T-cell (primary cell): Measurements from ENCODE around the gene PADI2. TPM values are rescaled to one million over a fixed set of nuclear protein-coding genes. Genes with fewer than 3 reads are reported as not detected.

Source experiments
- ATAC-seq, 4 experiments: fragments of 200-7000 bp in 3 of 4; fragments of 150-1000 bp in 1 of 4; cut with Tn5 transposase; replicated peaks in 1 of 4; 1 replicate in 3 of 4; 2 replicates in 1 of 4; pipeline ENCODE4 v1.10.0; 2021; ENCODE audit warnings: moderate library complexity in 3 of 4, mild to moderate bottlenecking in 2 of 4, moderate number of reproducible peaks in 1 of 4
- CTCF ChIA-PET, 2 donors: fragments of 300-600 bp; sonication (Branson Sonifier 250); formaldehyde crosslinking; loops; one replicate each; lab custom pipeline; 2022; ENCODE audit warnings: antibody characterized with exemption in 2 of 2; lab: Charles Lee
- POLR2A ChIA-PET, 2 donors: fragments of 300-600 bp; sonication (Branson Sonifier 250); formaldehyde crosslinking; loops; one replicate each; lab custom pipeline; 2022; ENCODE audit warnings: antibody characterized with exemption in 2 of 2; lab: Charles Lee
- DNase-seq, 35 experiments: peaks; one replicate each; pipeline versions ENCODE4 v3.0.0 to v3.0.0-alpha.2; 2013 to 2023
- H3K27ac ChIP-seq: one replicate; pipeline ENCODE4 v1.5.1; 2013; ENCODE audit warnings: low read length
- H3K27me3 ChIP-seq, 2 experiments: replicated peaks in 1 of 2; 1 replicate in 1 of 2; 2 replicates in 1 of 2; pipeline versions ENCODE4 v1.6.1 to v1.7.0; 2013; ENCODE audit warnings: low read length in 1 of 2, mixed read lengths in 1 of 2; ENCODE audit not compliant: control insufficient read depth in 2 of 2, insufficient read depth in 2 of 2; ENCODE audit errors: extremely low read depth in 1 of 2
- H3K36me3 ChIP-seq, 2 donors: 1 replicate in 1 of 2; 2 replicates in 1 of 2; pipeline versions ENCODE4 v1.6.1 to v1.7.0; 2013; ENCODE audit warnings: low read length in 1 of 2; ENCODE audit not compliant: control insufficient read depth in 2 of 2, insufficient read depth in 1 of 2; ENCODE audit errors: extremely low read depth in 1 of 2
- H3K4me1 ChIP-seq, 2 experiments: 1 replicate in 1 of 2; 2 replicates in 1 of 2; pipeline versions ENCODE4 v1.6.1 to v1.7.0; 2013; ENCODE audit warnings: low read length in 2 of 2, mixed read lengths in 1 of 2; ENCODE audit not compliant: insufficient read depth in 2 of 2, control insufficient read depth in 1 of 2; ENCODE audit errors: extremely low read depth in 1 of 2
- H3K4me3 ChIP-seq, 2 donors: 1 replicate in 1 of 2; 2 replicates in 1 of 2; pipeline versions ENCODE4 v1.5.1 to v1.7.0; 2013; ENCODE audit warnings: mild to moderate bottlenecking in 2 of 2, low read length in 1 of 2, moderate library complexity in 1 of 2; ENCODE audit not compliant: control insufficient read depth in 1 of 2; ENCODE audit errors: extremely low read depth in 1 of 2
- H3K9me3 ChIP-seq: 2 replicates; pipeline ENCODE4 v1.7.0; 2013
- H3K27ac Mint-ChIP-seq, 2 donors: one replicate each; pipeline ENCODE4 v1.8.0; 2020 to 2021; ENCODE audit warnings: mild to moderate bottlenecking in 2 of 2, mixed read lengths in 2 of 2
- H3K27me3 Mint-ChIP-seq, 2 donors: one replicate each; pipeline ENCODE4 v1.8.0; 2021 to 2022; ENCODE audit warnings: mixed read lengths in 2 of 2
- H3K36me3 Mint-ChIP-seq: one replicate; pipeline ENCODE4 v1.8.0; 2021; ENCODE audit warnings: mixed read lengths
- H3K4me1 Mint-ChIP-seq, 3 donors: one replicate each; pipeline ENCODE4 v1.8.0; 2020 to 2022; ENCODE audit warnings: mixed read lengths in 3 of 3, mild to moderate bottlenecking in 1 of 3
- H3K4me3 Mint-ChIP-seq, 3 donors: one replicate each; pipeline ENCODE4 v1.8.0; 2020 to 2022; ENCODE audit warnings: mild to moderate bottlenecking in 3 of 3, mixed read lengths in 3 of 3, moderate library complexity in 3 of 3
- H3K9me3 Mint-ChIP-seq, 3 donors: one replicate each; pipeline ENCODE4 v1.8.0; 2020 to 2022; ENCODE audit warnings: mixed read lengths in 3 of 3
- WGBS: methylation state at CpG from one replicate; pipeline ENCODE4 v1.1.5; 2013; ENCODE audit warnings: missing lambda C conversion rate; ENCODE audit not compliant: insufficient coverage; 5-methylcytosine and 5-hydroxymethylcytosine counted together
- total RNA-seq, 35 experiments: library from RNA in 6 of 35; stranded (reverse) in 6 of 35; fragments of 120-200 nt in 1 of 35; gene quantifications; one replicate each; pipeline versions ENCODE4 v1.2.1 to v1.2.4 and lab custom pipeline; 2013 to 2026

Gene PADI2
- total RNA-seq, 5 donors from 2014 or later (not counting 1 experiment from before 2014, with no cell fraction given), result 0.23 to 0.35 (median 0.30) TPM; not detected in 2

DNA sequence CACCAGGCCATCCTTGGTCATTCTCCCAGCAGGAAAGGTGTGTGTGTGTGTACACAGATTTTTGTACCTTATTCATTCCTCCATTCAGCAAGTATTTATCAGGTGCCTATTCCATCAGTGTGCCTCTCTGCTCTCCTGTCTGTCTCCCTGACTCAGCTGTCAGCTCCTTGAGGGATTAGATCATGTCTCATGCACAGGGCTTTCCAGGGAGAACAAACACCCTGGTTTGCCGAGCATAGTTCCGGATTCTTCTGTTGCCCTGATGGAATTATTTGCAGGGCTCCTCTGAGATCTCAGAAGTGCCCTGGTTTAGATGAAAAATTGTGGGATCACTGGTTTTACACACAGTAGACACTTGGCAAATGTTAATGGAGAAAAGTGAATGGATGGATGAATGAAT, 57.4 kb downstream of the PADI2 start:
- Histone ChIP-seq H3K9me3 (peaks cover 2% of the 10 kb centered on the region), H3K4me1 (no peaks in the 10 kb centered on the region), H3K27ac (no peak overlapping the region), H3K4me3 (no peak overlapping the region), H3K36me3 (no peaks in the 10 kb centered on the region), H3K27me3 (peaks cover 2 to 14% of the 10 kb centered on the region in 2 experiments)
- ATAC-seq, result no peak
- H3K36me3 Mint-ChIP-seq, result no peaks in the 10 kb centered on the region
- no peak for DNase-seq
- no peaks in the 10 kb centered on the region for H3K4me1 Mint-ChIP-seq
- H3K4me3 Mint-ChIP-seq, result no peak overlapping the region
- H3K9me3 Mint-ChIP-seq, result no peaks in the 10 kb centered on the region
- ChIA-PET POLR2A (no interaction called here), CTCF (no interaction called here)
- WGBS, result 100% methylated on average over 2 of the region's 2 CpGs
- H3K27me3 Mint-ChIP-seq, result peaks cover 3 to 16% of the 10 kb centered on the region in 2 donors
- no peak overlapping the region for H3K27ac Mint-ChIP-seq

DNA sequence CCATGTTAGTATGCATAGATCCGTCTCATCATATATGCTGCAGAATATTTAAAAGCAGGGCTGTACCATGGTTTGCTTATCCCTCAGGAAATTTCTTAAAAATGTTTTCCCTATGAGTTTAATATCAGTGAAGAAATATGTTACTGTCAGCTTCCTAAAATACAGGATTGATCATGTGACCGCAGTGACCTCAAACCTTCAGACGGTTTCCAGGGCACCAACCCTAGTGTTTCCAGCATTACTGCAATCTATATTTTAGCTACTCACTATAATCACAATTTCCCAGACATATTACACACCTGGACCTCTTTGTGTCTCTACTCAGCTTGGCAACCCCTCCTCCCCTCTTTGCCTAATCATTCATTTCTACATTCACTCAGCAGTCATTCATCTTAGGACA, 57.8 kb downstream of the PADI2 start:
- no peak overlapping the region for H3K4me3 Mint-ChIP-seq
- POLR2A ChIA-PET, result no interaction called here
- DNase-seq, result no peak
- H3K27ac Mint-ChIP-seq, result no peak overlapping the region
- CTCF ChIA-PET, result no interaction called here
- H3K4me1 Mint-ChIP-seq, result no peaks in the 10 kb centered on the region
- no peaks in the 10 kb centered on the region for H3K9me3 Mint-ChIP-seq
- H3K27me3 ChIP-seq, result peaks cover 2 to 14% of the 10 kb centered on the region in 2 experiments
- H3K9me3 ChIP-seq, result peaks cover 2% of the 10 kb centered on the region
- H3K36me3 ChIP-seq, result no peaks in the 10 kb centered on the region
- no peak overlapping the region for H3K27ac ChIP-seq
- no peaks in the 10 kb centered on the region for H3K4me1 ChIP-seq
- ATAC-seq, result no peak
- no peak overlapping the region for H3K4me3 ChIP-seq
- WGBS, result 71% methylated on average over 2 of the region's 3 CpGs
- peaks cover 3 to 16% of the 10 kb centered on the region in 2 donors for H3K27me3 Mint-ChIP-seq
- H3K36me3 Mint-ChIP-seq, result no peaks in the 10 kb centered on the region

DNA sequence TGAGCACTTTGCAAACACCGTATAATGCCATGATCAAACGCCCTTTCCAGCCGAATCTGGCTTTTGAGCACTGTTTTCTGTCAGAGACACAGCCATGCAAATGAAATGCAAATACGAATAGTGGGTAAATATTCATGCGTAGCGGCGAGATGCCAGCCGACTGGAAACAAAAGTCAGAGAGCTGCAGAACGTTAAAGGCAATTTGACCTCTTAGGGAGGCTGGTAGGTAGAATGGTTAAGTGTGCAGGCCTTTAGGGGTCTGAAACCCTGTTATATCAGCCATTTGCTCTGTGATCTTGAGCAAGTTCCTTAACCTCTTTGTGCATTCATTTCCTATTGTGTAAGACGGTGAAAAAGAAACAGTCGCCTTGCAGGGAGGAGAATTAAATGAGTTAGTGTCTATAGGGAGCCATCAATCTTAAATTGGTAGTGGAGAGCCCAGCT, 58.9 kb downstream of the PADI2 start:
- H3K9me3 ChIP-seq, result peaks cover 2% of the 10 kb centered on the region
- Mint-ChIP-seq H3K27me3 (peaks cover 3 to 16% of the 10 kb centered on the region in 2 donors), H3K9me3 (no peaks in the 10 kb centered on the region), H3K4me1 (peaks cover 0 to under 1% (median 0%) of the 10 kb centered on the region in 3 donors), H3K4me3 (no peak overlapping the region), H3K36me3 (no peaks in the 10 kb centered on the region), H3K27ac (no peak overlapping the region)
- H3K4me1 ChIP-seq, result no peaks in the 10 kb centered on the region
- 78% methylated on average over 9 of the region's 11 CpGs for WGBS
- H3K4me3 ChIP-seq, result no peak overlapping the region
- H3K36me3 ChIP-seq, result no peaks in the 10 kb centered on the region
- no peak overlapping the region for H3K27ac ChIP-seq
- ChIA-PET CTCF (no interaction called here), POLR2A (interaction anchor here in 1 of 2 donors (0.6 to 1.0 kb wide), 2 partner anchors 14 to 253 kb away, joined by 3 to 9 read pairs; no protein-coding TSS in a partner anchor)
- DNase-seq (no peak), ATAC-seq (no peak)
- H3K27me3 ChIP-seq, result peaks cover 2 to 6% of the 10 kb centered on the region in 2 experiments

DNA sequence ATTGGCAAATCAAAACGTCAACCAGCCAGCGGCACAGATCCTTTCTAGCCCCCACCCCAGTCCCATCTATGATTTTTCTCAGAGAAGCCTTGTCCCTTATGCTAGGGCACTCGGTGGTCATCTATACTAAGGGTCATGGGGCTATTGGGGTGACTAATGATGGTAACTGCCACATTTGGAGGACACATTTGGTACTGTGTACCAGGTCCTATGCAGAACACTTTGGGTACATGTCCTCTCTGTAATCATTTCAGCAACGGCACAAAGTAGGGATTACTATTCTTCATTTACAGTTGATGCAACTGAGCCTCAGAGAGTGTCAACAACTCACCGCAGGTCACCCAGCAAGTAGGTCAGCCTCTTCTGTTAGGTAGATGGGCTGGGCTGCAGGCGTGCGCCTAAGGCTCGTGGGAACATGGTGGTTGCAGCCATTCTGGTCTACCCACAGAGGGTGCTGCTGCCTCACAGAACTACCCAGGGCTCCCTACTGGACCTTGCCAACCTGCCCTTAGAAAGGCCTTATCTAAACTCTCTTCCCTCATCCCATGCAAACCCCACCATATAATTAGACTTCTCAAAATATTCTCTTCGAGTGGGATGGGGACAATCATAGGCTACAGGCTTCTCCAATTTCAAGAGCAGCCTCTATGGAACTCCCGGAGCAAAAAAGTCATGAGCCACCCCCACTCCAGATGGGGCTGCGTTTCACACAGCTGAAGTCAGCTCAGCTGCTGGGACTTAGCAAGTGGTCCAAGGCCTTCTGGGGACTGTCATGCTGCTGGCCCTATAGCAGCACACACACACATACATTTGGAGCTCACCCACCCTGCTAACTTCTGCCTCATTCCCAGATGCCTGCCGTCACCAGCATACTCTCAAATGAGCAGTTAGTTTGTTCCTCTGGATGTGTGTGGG, 59.6 kb downstream of the PADI2 start:
- Histone ChIP-seq H3K4me3 (no peak overlapping the region), H3K9me3 (no peaks in the 10 kb centered on the region), H3K36me3 (no peaks in the 10 kb centered on the region), H3K4me1 (peaks cover 0 to under 1% of the 10 kb centered on the region in 2 experiments), H3K27me3 (peaks cover 2 to 6% of the 10 kb centered on the region in 2 experiments), H3K27ac (no peak overlapping the region)
- Mint-ChIP-seq H3K4me3 (no peak overlapping the region), H3K27me3 (peaks cover 3 to 16% of the 10 kb centered on the region in 2 donors), H3K27ac (no peak overlapping the region), H3K36me3 (no peaks in the 10 kb centered on the region), H3K9me3 (no peaks in the 10 kb centered on the region), H3K4me1 (peaks cover 0 to 2% (median 0%) of the 10 kb centered on the region in 3 donors)
- CTCF ChIA-PET, result no interaction called here
- WGBS, result 20% methylated on average over 7 of the region's 12 CpGs
- ATAC-seq (peak; percentile 43 to 73 (median 70)), DNase-seq (peak in 20 of 35 experiments; percentile 3 to 46 (median 16))
- POLR2A ChIA-PET, result no interaction called here

DNA sequence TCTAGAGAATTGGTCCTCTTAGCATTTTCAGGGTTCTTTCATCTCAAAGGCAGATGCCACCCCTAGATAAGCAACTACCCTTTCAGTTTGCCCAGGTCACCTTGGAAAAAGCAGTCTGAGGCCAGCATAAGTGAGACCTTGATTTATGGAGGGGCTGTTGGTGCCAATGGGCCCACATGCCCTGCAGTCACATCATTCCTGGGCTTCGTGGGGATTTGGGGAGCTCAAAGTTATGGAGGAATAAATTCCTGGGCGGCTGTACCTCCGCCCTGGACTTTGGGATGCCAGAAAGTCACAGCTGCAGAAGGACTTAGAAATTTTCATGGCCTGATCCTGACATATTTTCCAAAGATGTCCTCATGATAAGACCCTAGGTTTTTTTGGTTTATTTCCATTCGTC, 62.7 kb downstream of the PADI2 start:
- POLR2A ChIA-PET, result no interaction called here
- H3K27ac ChIP-seq, result no peak overlapping the region
- no peaks in the 10 kb centered on the region for H3K36me3 Mint-ChIP-seq
- ATAC-seq (no peak), DNase-seq (no peak)
- peaks cover 3 to 10% of the 10 kb centered on the region in 2 donors for H3K27me3 Mint-ChIP-seq
- H3K4me3 ChIP-seq, result no peak overlapping the region
- peaks cover 15% of the 10 kb centered on the region in 2 experiments for H3K4me1 ChIP-seq
- no peaks in the 10 kb centered on the region for H3K9me3 ChIP-seq
- CTCF ChIA-PET, result no interaction called here
- H3K4me1 Mint-ChIP-seq, result peaks cover 22 to 26% (median 22%) of the 10 kb centered on the region in 3 donors
- 89% methylated on average over 3 of the region's 4 CpGs for WGBS
- H3K36me3 ChIP-seq, result no peaks in the 10 kb centered on the region
- H3K9me3 Mint-ChIP-seq, result no peaks in the 10 kb centered on the region
- peaks cover 2 to 6% of the 10 kb centered on the region in 2 experiments for H3K27me3 ChIP-seq
- peak overlapping the region in 1 of 3 donors; percentile 21 for H3K4me3 Mint-ChIP-seq
- H3K27ac Mint-ChIP-seq, result peak overlapping the region in 1 of 2 donors; percentile 4

DNA sequence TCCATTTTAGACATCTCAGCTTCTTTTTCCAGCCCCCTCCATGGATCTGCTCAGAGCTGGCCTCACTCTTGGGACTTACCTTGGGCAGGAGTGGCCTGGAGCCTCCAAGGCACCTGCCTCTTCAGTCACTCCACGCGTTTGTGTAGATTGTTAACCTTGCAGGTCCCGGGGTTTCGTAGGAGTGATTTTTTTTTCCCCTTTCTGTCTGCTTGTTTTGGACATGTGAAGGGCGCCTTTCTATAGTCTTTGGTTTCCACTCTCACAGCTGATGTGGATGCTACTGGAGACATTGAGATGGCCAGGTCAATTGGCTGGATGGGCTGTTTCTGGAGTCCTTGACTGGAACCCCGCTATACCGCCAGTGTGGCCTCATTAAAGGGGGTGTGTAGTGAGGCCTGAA, 63.5 kb downstream of the PADI2 start:
- peaks cover 0 to 4% of the 10 kb centered on the region in 2 donors for H3K36me3 ChIP-seq
- DNase-seq (no peak), ATAC-seq (no peak)
- H3K9me3 ChIP-seq, result no peaks in the 10 kb centered on the region
- Mint-ChIP-seq H3K27ac (no peak overlapping the region), H3K4me3 (peak overlapping the region in 2 of 3 donors; percentile 55 to 91), H3K4me1 (peaks cover 29 to 33% (median 30%) of the 10 kb centered on the region in 3 donors), H3K36me3 (no peaks in the 10 kb centered on the region), H3K9me3 (no peaks in the 10 kb centered on the region), H3K27me3 (peaks cover 3 to 7% of the 10 kb centered on the region in 2 donors)
- peaks cover 2 to 6% of the 10 kb centered on the region in 2 experiments for H3K27me3 ChIP-seq
- ChIA-PET POLR2A (interaction anchor here in 1 of 2 donors (0.6 kb wide), 1 partner anchor 37 kb away, joined by 3 read pairs; no protein-coding TSS in a partner anchor), CTCF (no interaction called here)
- WGBS, result no CpG with 5 or more reads among the region's 7 CpGs
- H3K4me1 ChIP-seq, result peaks cover 15% of the 10 kb centered on the region in 2 experiments
- H3K27ac ChIP-seq, result no peak overlapping the region
- no peak overlapping the region for H3K4me3 ChIP-seq
